MM.1S (cell line): ENCODE measurements around the gene BTBD17.

Source experiments
- DNase-seq: peaks from one replicate; pipeline ENCODE4 v3.0.0-alpha.2; 2015
- H2AFZ ChIP-seq: fragments of 300-600 bp; sonication (generic); 2 replicates; pipeline ENCODE4 v1.6.0; 2016; ENCODE audit warnings: antibody characterized with exemption, low read length
- H3F3A ChIP-seq: fragments of 300-600 bp; sonication (generic); 2 replicates; pipeline ENCODE4 v1.6.1; 2016; ENCODE audit warnings: mild to moderate bottlenecking, antibody characterized with exemption, low read length, moderate library complexity, mixed read lengths; ENCODE audit not compliant: insufficient read depth
- H3K27ac ChIP-seq: fragments of 300-600 bp; sonication (generic); 2 replicates; pipeline ENCODE4 v1.5.1; 2016; ENCODE audit warnings: mild to moderate bottlenecking, low read length
- H3K27me3 ChIP-seq: fragments of 300-600 bp; sonication (generic); replicated peaks from 2 replicates; pipeline ENCODE4 v1.6.0; 2016; ENCODE audit warnings: low read length; ENCODE audit not compliant: insufficient read depth
- H3K36me3 ChIP-seq: fragments of 300-600 bp; sonication (generic); replicated peaks from 2 replicates; pipeline ENCODE4 v1.6.1; 2016; ENCODE audit warnings: mild to moderate bottlenecking, low read length, mixed read lengths; ENCODE audit not compliant: insufficient read depth
- H3K4me1 ChIP-seq: fragments of 300-600 bp; sonication (generic); 2 replicates; pipeline ENCODE4 v1.6.1; 2016; ENCODE audit warnings: low read length, mixed read lengths
- H3K4me2 ChIP-seq: fragments of 300-600 bp; sonication (generic); 2 replicates; pipeline ENCODE4 v1.6.0; 2016; ENCODE audit warnings: low read depth, low read length
- H3K4me3 ChIP-seq: fragments of 300-600 bp; sonication (generic); 2 replicates; pipeline ENCODE4 v1.5.1; 2016; ENCODE audit warnings: low read length, mixed read lengths
- H3K79me2 ChIP-seq: fragments of 300-600 bp; sonication (generic); 2 replicates; pipeline ENCODE4 v1.6.1; 2016; ENCODE audit warnings: mixed run types, low read length, mixed read lengths
- H3K9ac ChIP-seq: fragments of 300-600 bp; sonication (generic); 2 replicates; pipeline ENCODE4 v1.6.1; 2016; ENCODE audit warnings: low read length, mixed read lengths
- H3K9me2 ChIP-seq: fragments of 300-600 bp; sonication (generic); replicated peaks from 2 replicates; pipeline ENCODE4 v1.6.1; 2016; ENCODE audit warnings: mild to moderate bottlenecking, low read length, mixed read lengths; ENCODE audit not compliant: insufficient read depth
- H3K9me3 ChIP-seq: fragments of 300-600 bp; sonication (generic); replicated peaks from 2 replicates; pipeline ENCODE4 v1.6.1; 2016; ENCODE audit warnings: mild to moderate bottlenecking, low read length, mixed read lengths; ENCODE audit not compliant: insufficient read depth
- H4K20me1 ChIP-seq: fragments of 300-600 bp; sonication (generic); 2 replicates; pipeline ENCODE4 v1.6.1; 2016; ENCODE audit warnings: mild to moderate bottlenecking, low read length, moderate library complexity, mixed read lengths; ENCODE audit not compliant: insufficient read depth
- EZH2 ChIP-seq: fragments of 300-600 bp; sonication (generic); optimal IDR thresholded peaks from 2 replicates; pipeline ENCODE3; 2017; ENCODE audit warnings: low read depth, mild to moderate bottlenecking, antibody characterized with exemption, low read length, mixed read lengths
- EZH2phosphoT487 ChIP-seq: fragments of 300-600 bp; sonication (generic); IDR thresholded peaks from 2 replicates; pipeline ENCODE4 v1.6.1; 2018; ENCODE audit warnings: antibody characterized with exemption, low read length
- TF ChIP-seq, protein P1 (sequence below): fragments of 300-600 bp; sonication (generic); IDR thresholded peaks from 2 replicates; pipeline ENCODE4 v1.5.1; 2016; ENCODE audit warnings: antibody characterized with exemption, low read length, mixed read lengths

BTBD17 gene

GRCh38 chr17:74390680-74391653 lies 29.3 kb upstream of the BTBD17 start:
- H3K4me2 ChIP-seq, result no peak overlapping the region
- H2AFZ ChIP-seq, result no peak overlapping the region
- no peak overlapping the region for H3K9ac ChIP-seq
- no peaks in the 10 kb centered on the region for H3K9me2 ChIP-seq
- H3F3A ChIP-seq, result no peaks in the 10 kb centered on the region
- no peaks in the 10 kb centered on the region for H4K20me1 ChIP-seq
- H3K79me2 ChIP-seq, result no peaks in the 10 kb centered on the region
- H3K4me3 ChIP-seq, result no peak overlapping the region
- no peaks in the 10 kb centered on the region for H3K4me1 ChIP-seq
- H3K27me3 ChIP-seq, result peaks cover 95% of the 10 kb centered on the region
- no peak for DNase-seq
- TF ChIP-seq EZH2 (no peak), EZH2phosphoT487 (no peak)
- TF ChIP-seq, protein P1, sequence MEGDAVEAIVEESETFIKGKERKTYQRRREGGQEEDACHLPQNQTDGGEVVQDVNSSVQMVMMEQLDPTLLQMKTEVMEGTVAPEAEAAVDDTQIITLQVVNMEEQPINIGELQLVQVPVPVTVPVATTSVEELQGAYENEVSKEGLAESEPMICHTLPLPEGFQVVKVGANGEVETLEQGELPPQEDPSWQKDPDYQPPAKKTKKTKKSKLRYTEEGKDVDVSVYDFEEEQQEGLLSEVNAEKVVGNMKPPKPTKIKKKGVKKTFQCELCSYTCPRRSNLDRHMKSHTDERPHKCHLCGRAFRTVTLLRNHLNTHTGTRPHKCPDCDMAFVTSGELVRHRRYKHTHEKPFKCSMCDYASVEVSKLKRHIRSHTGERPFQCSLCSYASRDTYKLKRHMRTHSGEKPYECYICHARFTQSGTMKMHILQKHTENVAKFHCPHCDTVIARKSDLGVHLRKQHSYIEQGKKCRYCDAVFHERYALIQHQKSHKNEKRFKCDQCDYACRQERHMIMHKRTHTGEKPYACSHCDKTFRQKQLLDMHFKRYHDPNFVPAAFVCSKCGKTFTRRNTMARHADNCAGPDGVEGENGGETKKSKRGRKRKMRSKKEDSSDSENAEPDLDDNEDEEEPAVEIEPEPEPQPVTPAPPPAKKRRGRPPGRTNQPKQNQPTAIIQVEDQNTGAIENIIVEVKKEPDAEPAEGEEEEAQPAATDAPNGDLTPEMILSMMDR, result no peak
- no peak overlapping the region for H3K27ac ChIP-seq
- H3K9me3 ChIP-seq, result no peaks in the 10 kb centered on the region
- H3K36me3 ChIP-seq, result no peaks in the 10 kb centered on the region

DNA sequence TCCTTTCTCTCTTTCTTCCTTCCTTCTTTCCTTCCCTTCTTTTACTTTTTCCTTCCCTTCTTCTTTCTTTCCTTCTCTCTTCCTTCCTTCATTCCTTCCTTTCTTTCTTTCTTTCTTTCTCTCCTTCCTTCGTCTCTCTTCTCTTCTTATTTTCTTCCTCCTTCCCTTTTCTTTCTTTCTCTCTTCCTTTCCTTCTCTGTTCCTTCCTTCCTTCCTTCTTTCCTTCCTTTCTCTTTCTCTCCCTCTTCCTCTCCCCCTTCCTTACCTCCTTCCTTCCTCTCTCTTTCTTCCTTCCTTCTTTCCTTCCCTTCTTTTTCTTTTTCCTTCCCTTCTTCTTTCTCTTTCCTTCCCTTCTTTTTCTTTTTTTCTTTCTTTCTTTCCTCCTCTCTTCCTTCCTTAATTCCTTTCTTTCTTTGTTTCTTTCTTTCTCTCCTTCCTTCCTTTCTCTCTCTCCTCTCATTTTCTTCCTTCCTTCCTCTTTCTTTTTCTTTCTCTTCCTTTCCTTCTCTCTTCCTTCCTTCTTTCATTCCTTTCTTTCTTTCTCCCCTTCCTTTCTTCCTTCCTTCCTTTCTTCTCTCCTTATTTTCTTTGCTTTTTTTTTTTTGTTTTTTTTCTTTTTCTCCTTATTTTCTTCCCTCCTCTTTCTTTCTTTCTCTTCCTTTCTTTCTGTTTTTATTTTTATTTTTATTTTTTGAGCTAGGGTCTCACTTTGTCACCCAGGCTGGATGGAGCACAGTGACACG lies 28.4 kb upstream of the BTBD17 start:
- TF ChIP-seq EZH2 (no peak), EZH2phosphoT487 (no peak)
- TF ChIP-seq, protein P1, result no peak
- Histone ChIP-seq H3F3A (no peaks in the 10 kb centered on the region), H3K9ac (no peak overlapping the region), H3K27me3 (peaks cover 94% of the 10 kb centered on the region), H3K79me2 (no peaks in the 10 kb centered on the region), H3K4me2 (no peak overlapping the region), H3K4me3 (no peak overlapping the region), H4K20me1 (no peaks in the 10 kb centered on the region), H3K36me3 (no peaks in the 10 kb centered on the region), H3K9me2 (no peaks in the 10 kb centered on the region), H3K9me3 (no peaks in the 10 kb centered on the region), H3K4me1 (no peaks in the 10 kb centered on the region), H2AFZ (no peak overlapping the region), H3K27ac (no peak overlapping the region)
- no peak for DNase-seq

DNA sequence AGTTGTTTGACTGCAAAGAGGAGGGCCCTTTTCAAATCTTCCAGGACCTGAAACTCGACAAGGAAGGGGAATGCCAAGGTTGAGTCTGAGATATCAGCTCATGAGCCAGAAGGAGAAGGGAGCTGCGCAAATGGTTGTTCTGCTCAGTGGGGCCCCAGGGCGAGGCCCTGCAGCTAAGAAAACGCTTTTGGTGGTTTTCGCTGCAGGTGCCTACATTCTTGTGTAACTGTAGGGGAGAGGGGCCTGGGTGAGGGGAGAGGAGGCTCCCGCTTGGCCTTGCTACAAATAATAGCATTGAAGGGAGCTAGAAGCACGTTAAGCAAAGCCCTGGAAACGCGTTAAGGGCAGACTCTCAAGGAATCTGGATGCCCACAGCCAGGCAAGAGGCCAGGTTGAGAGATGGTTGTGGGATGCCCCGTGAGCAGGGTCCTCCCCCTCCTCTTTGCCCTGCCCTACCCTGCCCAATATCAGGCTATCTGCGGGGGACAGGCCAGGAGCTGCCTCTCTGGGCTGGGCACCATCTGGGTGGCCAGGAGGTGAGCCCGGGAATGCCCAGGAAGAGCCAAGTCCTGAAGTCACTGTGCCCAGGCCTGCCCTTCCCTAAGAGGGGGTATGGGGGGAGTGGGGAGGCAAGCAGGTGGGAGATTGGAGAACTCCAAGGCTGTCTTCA lies 27.6 kb upstream of the BTBD17 start:
- Histone ChIP-seq H3K27me3 (peaks cover 95% of the 10 kb centered on the region), H3K27ac (no peak overlapping the region), H3K4me1 (no peaks in the 10 kb centered on the region), H3K9me3 (no peaks in the 10 kb centered on the region), H4K20me1 (no peaks in the 10 kb centered on the region), H3K4me3 (no peak overlapping the region), H3K9ac (no peak overlapping the region), H2AFZ (no peak overlapping the region), H3K79me2 (no peaks in the 10 kb centered on the region), H3F3A (no peaks in the 10 kb centered on the region), H3K4me2 (no peak overlapping the region), H3K36me3 (no peaks in the 10 kb centered on the region), H3K9me2 (no peaks in the 10 kb centered on the region)
- no peak for DNase-seq
- no peak for TF ChIP-seq EZH2
- no peak for TF ChIP-seq EZH2phosphoT487
- TF ChIP-seq, protein P1, result no peak
